Osteoblast (primary cell): ENCODE results near the gene GLYR1. TPM values are rescaled to one million over a fixed set of nuclear protein-coding genes. Genes with fewer than 3 reads are reported as not detected.

Experiments used
- DNase-seq: peaks from one replicate; pipeline ENCODE4 v3.0.0; 2011; ENCODE audit warnings: low spot score, mixed read lengths; ENCODE audit not compliant: insufficient read length; ENCODE audit errors: missing footprints
- H2AFZ ChIP-seq: 2 replicates; pipeline ENCODE4 v1.6.0; 2011; ENCODE audit warnings: mild to moderate bottlenecking, low read length
- H3K27ac ChIP-seq: 2 replicates; pipeline ENCODE4 v1.5.1; 2011; ENCODE audit warnings: mild to moderate bottlenecking, low read depth, low read length, moderate library complexity
- H3K27me3 ChIP-seq: 2 replicates; pipeline ENCODE4 v1.6.0; 2012; ENCODE audit warnings: mild to moderate bottlenecking, control low read depth, inconsistent platforms, low read length, moderate library complexity; ENCODE audit not compliant: insufficient read depth
- H3K36me3 ChIP-seq: 2 replicates; pipeline ENCODE4 v1.5.1; 2011; ENCODE audit warnings: mild to moderate bottlenecking, low read length, control low read depth, moderate library complexity; ENCODE audit not compliant: insufficient read depth
- H3K4me1 ChIP-seq: 2 replicates; pipeline ENCODE4 v1.5.1; 2011; ENCODE audit warnings: mild to moderate bottlenecking, low read length, control low read depth, moderate library complexity; ENCODE audit not compliant: insufficient read depth
- H3K4me2 ChIP-seq: 2 replicates; pipeline ENCODE4 v1.6.0; 2011; ENCODE audit warnings: mild to moderate bottlenecking, low read length; ENCODE audit not compliant: insufficient read depth
- H3K4me3 ChIP-seq: fragments of 200-600 bp; sonication (generic); 3 replicates; pipeline ENCODE4 v1.5.1; 2012; ENCODE audit warnings: mild to moderate bottlenecking, low read length, inconsistent platforms; ENCODE audit not compliant: insufficient read depth
- H3K79me2 ChIP-seq: 2 replicates; pipeline ENCODE4 v1.6.0; 2012; ENCODE audit warnings: mild to moderate bottlenecking, low read length, control low read depth, inconsistent platforms; ENCODE audit not compliant: insufficient read depth
- H3K9me3 ChIP-seq: 2 replicates; pipeline ENCODE4 v1.5.1; 2011; ENCODE audit warnings: low read depth, low read length, control low read depth
- H4K20me1 ChIP-seq: 2 replicates; pipeline ENCODE4 v1.6.0; 2012; ENCODE audit warnings: mild to moderate bottlenecking, low read length, control low read depth; ENCODE audit not compliant: insufficient read depth
- total RNA-seq: library from RNA; depleted of rRNA; stranded (reverse); fragments of >200 nt; gene quantifications from 2 replicates; pipeline ENCODE4 v1.2.3, GENCODE V29; 2012
- TF ChIP-seq, protein P1 (sequence below): IDR thresholded peaks from 2 replicates; pipeline ENCODE4 v1.5.1; 2011; ENCODE audit warnings: mild to moderate bottlenecking, low read depth, low read length, moderate library complexity; ENCODE audit errors: extremely low read depth

The GLYR1 gene
- total RNA-seq, 1 donor, result 48.1 TPM

DNA sequence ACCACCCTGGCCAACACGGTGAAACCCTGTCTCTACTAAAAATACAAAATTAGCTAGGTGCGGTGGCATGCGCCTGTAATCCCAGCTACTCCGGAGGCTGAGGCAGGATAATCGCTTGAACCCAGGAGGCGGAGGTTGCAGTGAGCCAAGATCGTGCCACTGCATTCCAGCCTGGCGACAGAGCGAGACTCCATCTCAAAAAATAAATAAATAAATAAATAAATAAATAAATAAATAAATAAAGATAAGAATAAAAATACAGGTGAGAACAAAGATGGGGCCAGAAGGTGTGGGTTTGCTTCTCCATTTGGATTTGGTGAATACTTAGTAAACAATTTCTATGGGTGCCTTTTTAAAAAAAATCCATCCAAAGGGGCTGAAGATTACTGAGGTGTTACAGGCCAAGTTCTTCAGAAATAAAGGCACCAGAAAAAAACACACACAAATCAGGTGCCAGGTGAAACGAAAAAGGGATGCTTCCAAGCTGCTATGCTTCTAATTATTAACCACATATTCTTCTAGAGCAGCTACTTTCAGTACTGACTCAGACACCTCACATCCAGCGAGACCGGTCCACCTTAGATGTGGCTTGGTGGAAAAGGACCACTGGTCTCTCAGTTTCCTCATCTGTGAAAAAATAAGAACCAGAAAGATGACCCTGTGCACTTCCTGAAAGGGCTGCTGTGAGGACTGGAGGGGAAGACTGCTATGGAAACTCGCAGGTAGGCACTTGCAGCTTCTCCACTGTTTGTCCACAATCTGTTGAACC lies 9.2 kb downstream of the GLYR1 start:
- Histone ChIP-seq H4K20me1 (peaks cover 24% of the 10 kb centered on the region), H3K4me2 (no peak overlapping the region), H3K27ac (no peak overlapping the region), H3K4me1 (no peaks in the 10 kb centered on the region), H3K4me3 (no peak overlapping the region), H2AFZ (no peak overlapping the region), H3K9me3 (no peaks in the 10 kb centered on the region), H3K79me2 (peaks cover 49% of the 10 kb centered on the region), H3K36me3 (peaks cover 80% of the 10 kb centered on the region), H3K27me3 (no peaks in the 10 kb centered on the region)
- no peak for DNase-seq
- TF ChIP-seq, protein P1, sequence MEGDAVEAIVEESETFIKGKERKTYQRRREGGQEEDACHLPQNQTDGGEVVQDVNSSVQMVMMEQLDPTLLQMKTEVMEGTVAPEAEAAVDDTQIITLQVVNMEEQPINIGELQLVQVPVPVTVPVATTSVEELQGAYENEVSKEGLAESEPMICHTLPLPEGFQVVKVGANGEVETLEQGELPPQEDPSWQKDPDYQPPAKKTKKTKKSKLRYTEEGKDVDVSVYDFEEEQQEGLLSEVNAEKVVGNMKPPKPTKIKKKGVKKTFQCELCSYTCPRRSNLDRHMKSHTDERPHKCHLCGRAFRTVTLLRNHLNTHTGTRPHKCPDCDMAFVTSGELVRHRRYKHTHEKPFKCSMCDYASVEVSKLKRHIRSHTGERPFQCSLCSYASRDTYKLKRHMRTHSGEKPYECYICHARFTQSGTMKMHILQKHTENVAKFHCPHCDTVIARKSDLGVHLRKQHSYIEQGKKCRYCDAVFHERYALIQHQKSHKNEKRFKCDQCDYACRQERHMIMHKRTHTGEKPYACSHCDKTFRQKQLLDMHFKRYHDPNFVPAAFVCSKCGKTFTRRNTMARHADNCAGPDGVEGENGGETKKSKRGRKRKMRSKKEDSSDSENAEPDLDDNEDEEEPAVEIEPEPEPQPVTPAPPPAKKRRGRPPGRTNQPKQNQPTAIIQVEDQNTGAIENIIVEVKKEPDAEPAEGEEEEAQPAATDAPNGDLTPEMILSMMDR, result no peak

DNA sequence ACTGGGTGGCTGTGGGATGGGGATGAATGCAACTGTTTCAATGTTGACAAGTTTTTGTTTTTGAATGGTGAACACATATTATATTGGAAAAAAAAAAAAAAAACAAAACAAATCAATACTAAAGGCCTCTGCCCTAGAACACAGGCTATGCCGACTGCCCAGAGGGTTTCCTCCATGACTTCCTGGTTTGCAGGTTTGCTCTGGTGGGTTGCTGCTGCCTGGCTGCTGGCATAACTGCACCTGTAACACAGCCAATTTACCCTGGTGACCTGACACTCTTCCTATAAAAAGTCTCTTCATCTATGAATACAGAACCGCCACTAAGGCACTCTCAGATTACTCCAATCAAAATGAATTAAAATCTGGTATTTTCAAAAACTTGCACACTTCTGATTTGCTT lies 10.4 kb downstream of the GLYR1 start:
- Histone ChIP-seq H3K27ac (no peak overlapping the region), H3K27me3 (no peaks in the 10 kb centered on the region), H3K4me3 (no peak overlapping the region), H3K4me2 (no peak overlapping the region), H3K4me1 (no peaks in the 10 kb centered on the region), H3K79me2 (peaks cover 46% of the 10 kb centered on the region), H2AFZ (no peak overlapping the region), H4K20me1 (peaks cover 23% of the 10 kb centered on the region), H3K9me3 (no peaks in the 10 kb centered on the region), H3K36me3 (peaks cover 82% of the 10 kb centered on the region)
- DNase-seq, result no peak
- TF ChIP-seq, protein P1, result no peak

DNA sequence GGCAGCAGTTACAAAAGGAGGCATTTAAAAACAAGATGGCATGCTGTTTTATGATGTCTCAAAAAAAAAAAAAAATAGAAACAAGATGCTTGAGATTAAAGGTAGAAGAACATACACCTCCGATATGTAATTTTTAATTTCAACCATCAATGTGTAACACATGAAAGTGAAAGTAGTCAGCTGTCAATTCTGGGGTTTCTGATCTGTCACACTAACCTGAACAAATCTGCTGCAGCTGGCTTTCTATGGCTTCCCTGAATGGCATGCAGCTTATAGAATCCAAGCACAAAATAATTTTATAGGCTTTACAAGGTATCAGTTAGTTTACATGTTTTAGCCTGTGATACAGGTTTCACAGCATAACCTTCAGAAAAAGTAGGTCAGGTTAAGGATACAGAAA lies 13.5 kb downstream of the GLYR1 start:
- Histone ChIP-seq H2AFZ (no peak overlapping the region), H3K27ac (no peak overlapping the region), H3K9me3 (no peaks in the 10 kb centered on the region), H3K27me3 (no peaks in the 10 kb centered on the region), H3K36me3 (peaks cover 83% of the 10 kb centered on the region), H3K4me3 (no peak overlapping the region), H3K79me2 (peaks cover 33% of the 10 kb centered on the region), H3K4me2 (no peak overlapping the region), H4K20me1 (peaks cover 12% of the 10 kb centered on the region), H3K4me1 (no peaks in the 10 kb centered on the region)
- TF ChIP-seq, protein P1, result no peak
- DNase-seq, result no peak

DNA sequence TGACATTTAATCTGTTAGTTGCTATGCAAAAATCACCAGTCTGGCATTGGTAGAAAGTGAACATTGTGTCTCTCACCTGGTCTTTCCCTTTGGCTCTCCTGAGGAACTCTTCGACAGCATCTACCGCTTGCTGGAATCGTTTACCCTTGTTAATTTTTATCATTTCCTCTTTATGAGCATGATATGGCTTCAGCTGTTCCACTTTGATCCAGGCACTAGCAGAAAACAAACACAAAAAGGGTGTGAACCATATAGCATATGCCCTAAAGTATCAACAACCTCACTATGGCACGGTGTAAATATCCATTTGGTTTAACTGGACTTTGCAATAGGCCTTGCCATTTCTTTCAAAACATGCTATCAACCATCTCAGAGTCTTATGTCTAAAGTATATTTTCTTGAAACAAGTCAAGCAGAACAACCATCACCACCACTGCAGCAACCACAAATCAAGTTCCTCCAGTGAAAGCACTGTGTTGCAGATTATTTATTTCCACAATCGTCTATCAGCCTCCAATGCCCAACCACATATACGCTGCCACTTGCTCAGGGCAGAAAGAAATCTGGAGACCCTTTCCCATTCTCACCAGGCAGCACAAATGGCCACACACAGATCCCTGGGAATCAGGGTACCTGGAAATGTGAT lies 14.3 kb downstream of the GLYR1 start:
- Histone ChIP-seq H3K36me3 (peaks cover 83% of the 10 kb centered on the region), H3K79me2 (peaks cover 33% of the 10 kb centered on the region), H3K9me3 (no peaks in the 10 kb centered on the region), H3K27ac (no peak overlapping the region), H4K20me1 (peaks cover 14% of the 10 kb centered on the region), H2AFZ (no peak overlapping the region), H3K4me2 (no peak overlapping the region), H3K4me3 (no peak overlapping the region), H3K27me3 (no peaks in the 10 kb centered on the region), H3K4me1 (no peaks in the 10 kb centered on the region)
- no peak for DNase-seq
- TF ChIP-seq, protein P1, result no peak
